A673 (cell line): ENCODE measurements around the gene DNM2. TPM values are rescaled to one million over a fixed set of nuclear protein-coding genes. Genes with fewer than 3 reads are reported as not detected.

Experiments used
- BruUV-seq: library from RNA; stranded (reverse); fragments of 400-500 nt; replicated peaks from 2 replicates; lab custom pipeline; 2021; lab: Mats Ljungman, UMichigan
- CTCF ChIA-PET: fragments of 300-600 bp; sonication (Branson Sonifier 250); formaldehyde crosslinking; loops from one replicate; lab custom pipeline; 2022; ENCODE audit warnings: antibody characterized with exemption; lab: Charles Lee
- POLR2A ChIA-PET: fragments of 300-600 bp; sonication (Branson Sonifier 250); formaldehyde crosslinking; loops from one replicate; lab custom pipeline; 2022; ENCODE audit warnings: antibody characterized with exemption; ENCODE audit not compliant: low non-redundant PET; lab: Charles Lee
- DNase-seq: peaks from one replicate; pipeline ENCODE4 v3.0.0-alpha.2; 2015; ENCODE audit warnings: low spot score
- H3K27ac ChIP-seq: fragments of 200-600 bp; sonication (generic); 2 replicates; pipeline ENCODE4 v1.5.1; 2016; ENCODE audit warnings: mixed run types, low read depth, mild to moderate bottlenecking, mixed read lengths, antibody characterized with exemption, low read length; ENCODE audit not compliant: poor library complexity, severe bottlenecking
- H3K27me3 ChIP-seq: fragments of 200-600 bp; sonication (generic); replicated peaks from 2 replicates; pipeline ENCODE4 v1.6.1; 2017; ENCODE audit warnings: mixed run types, low read depth, mild to moderate bottlenecking, mixed read lengths, antibody characterized with exemption, low read length; ENCODE audit not compliant: insufficient read depth, poor library complexity
- H3K36me3 ChIP-seq: fragments of 200-600 bp; sonication (generic); 2 replicates; pipeline ENCODE4 v1.6.1; 2016; ENCODE audit warnings: mixed run types, mild to moderate bottlenecking, mixed read lengths, antibody characterized with exemption, low read length; ENCODE audit not compliant: insufficient read depth, poor library complexity, severe bottlenecking
- H3K4me1 ChIP-seq: fragments of 200-600 bp; sonication (generic); 2 replicates; pipeline ENCODE4 v1.6.1; 2017; ENCODE audit warnings: mixed run types, mild to moderate bottlenecking, mixed read lengths, antibody characterized with exemption, low read length; ENCODE audit not compliant: insufficient read depth, poor library complexity, severe bottlenecking
- H3K4me3 ChIP-seq: fragments of 200-600 bp; sonication (generic); 2 replicates; pipeline ENCODE4 v1.5.1; 2016; ENCODE audit warnings: low read depth, mixed run types, mild to moderate bottlenecking, mixed read lengths, low read length; ENCODE audit not compliant: poor library complexity, severe bottlenecking
- H3K9me3 ChIP-seq: fragments of 200-600 bp; sonication (generic); 2 replicates; pipeline ENCODE4 v1.6.1; 2016; ENCODE audit warnings: mixed run types, low read depth, mild to moderate bottlenecking, mixed read lengths, antibody characterized with exemption, low read length; ENCODE audit not compliant: poor library complexity, severe bottlenecking
- CTCF ChIP-seq: fragments of 300-800, 200-600 bp; sonication (generic); conservative IDR thresholded peaks from 2 replicates; pipeline ENCODE4 v1.5.1; 2017; ENCODE audit warnings: low read depth, mild to moderate bottlenecking, antibody characterized with exemption, low read length, moderate library complexity, mixed read lengths
- EZH2 ChIP-seq: fragments of 200-600 bp; sonication (generic); IDR thresholded peaks from 2 replicates; pipeline ENCODE4 v1.6.1; 2017; ENCODE audit warnings: borderline replicate concordance, low read depth, mild to moderate bottlenecking, mixed read lengths, antibody characterized with exemption, low read length; ENCODE audit not compliant: poor library complexity, severe bottlenecking
- intact Hi-C: fragments of 100-400 bp; cut with micrococcal nuclease; formaldehyde crosslinking; loops from one replicate; pipeline ENCODE4 v1.10.0; 2022; ENCODE audit not compliant: unreplicated experiment
- total RNA-seq: library from RNA; stranded (reverse); gene quantifications from 2 replicates; pipeline ENCODE4 v1.2.3, GENCODE V29; 2021

Gene DNM2
- total RNA-seq, 1 experiment from 2014 or later: 143 TPM

GRCh38 chr19:10683582-10683981, 34.3 kb upstream of the DNM2 start:
- no TSS peak for BruUV-seq
- Histone ChIP-seq H3K4me3 (no peak overlapping the region), H3K27ac (no peak overlapping the region), H3K9me3 (no peaks in the 10 kb centered on the region), H3K36me3 (peaks cover 100% of the 10 kb centered on the region), H3K27me3 (no peaks in the 10 kb centered on the region), H3K4me1 (no peaks in the 10 kb centered on the region)
- ChIA-PET CTCF (interaction anchor here (1.0 to 1.4 kb wide), 2 partner anchors 16 to 103 kb away, joined by 3 to 4 read pairs; no protein-coding TSS in a partner anchor), POLR2A (no interaction called here)
- intact Hi-C loops: no loop called here
- no peak for DNase-seq
- TF ChIP-seq CTCF (no peak), EZH2 (no peak)

DNA sequence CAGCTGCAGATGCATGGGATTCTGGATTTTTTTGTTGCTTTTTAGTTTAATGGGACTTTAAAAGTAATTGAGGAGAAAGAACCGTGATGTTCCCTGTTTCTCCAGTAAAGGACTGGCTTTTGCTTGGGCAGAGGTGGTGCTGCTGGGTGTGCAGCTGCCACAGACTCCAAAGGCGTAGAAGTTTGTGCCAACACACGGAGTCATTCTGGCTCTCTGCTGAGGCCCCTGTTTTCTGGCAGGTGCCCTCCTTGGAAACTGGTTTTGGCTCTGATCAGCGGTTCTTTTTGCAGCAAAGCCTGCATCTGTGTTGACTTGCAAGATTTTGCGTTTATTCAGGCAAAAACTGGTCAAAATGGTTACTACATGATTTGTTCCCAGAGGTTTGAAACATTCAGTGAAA, 32.7 kb upstream of the DNM2 start:
- intact Hi-C loops: no loop called here
- no peaks in the 10 kb centered on the region for H3K27me3 ChIP-seq
- TF ChIP-seq EZH2: no peak
- no peak for TF ChIP-seq CTCF
- POLR2A ChIA-PET: no interaction called here
- no peak overlapping the region for H3K27ac ChIP-seq
- no peak overlapping the region for H3K4me3 ChIP-seq
- CTCF ChIA-PET: no interaction called here
- H3K36me3 ChIP-seq: peaks cover 100% of the 10 kb centered on the region
- no peak for DNase-seq
- H3K9me3 ChIP-seq: no peaks in the 10 kb centered on the region
- H3K4me1 ChIP-seq: no peaks in the 10 kb centered on the region
- BruUV-seq: TSS peak; percentile 46

DNA sequence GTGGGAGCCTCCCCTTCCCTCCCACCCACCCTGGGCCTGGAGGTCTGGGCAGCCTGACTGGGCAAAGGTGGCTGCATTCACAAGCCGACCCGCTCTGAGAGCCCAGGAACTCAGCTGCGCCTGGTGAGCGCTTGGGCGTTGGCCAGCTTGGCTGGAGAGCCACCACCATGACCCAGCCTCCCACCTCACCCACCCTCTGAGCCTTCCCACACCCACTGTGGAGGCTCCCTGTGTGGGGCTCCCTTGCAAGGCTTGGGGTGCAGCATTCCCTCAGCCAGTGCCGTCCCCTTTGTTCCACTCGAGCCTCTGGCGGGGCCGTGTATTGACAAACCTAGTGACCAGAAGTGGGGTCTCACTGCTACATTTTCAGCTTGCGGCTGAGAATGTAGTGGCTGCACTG, 31.7 kb upstream of the DNM2 start:
- Histone ChIP-seq H3K4me3 (no peak overlapping the region), H3K27ac (no peak overlapping the region), H3K27me3 (no peaks in the 10 kb centered on the region), H3K9me3 (no peaks in the 10 kb centered on the region), H3K36me3 (peaks cover 100% of the 10 kb centered on the region), H3K4me1 (no peaks in the 10 kb centered on the region)
- intact Hi-C loops: no loop called here
- no TSS peak for BruUV-seq
- DNase-seq: no peak
- ChIA-PET POLR2A (no interaction called here), CTCF (no interaction called here)
- no peak for TF ChIP-seq CTCF
- no peak for TF ChIP-seq EZH2
